CD4-positive, alpha-beta memory T cell (primary cell): Measurements from ENCODE around the gene LEMD2. TPM values are rescaled to one million over a fixed set of nuclear protein-coding genes. Genes with fewer than 3 reads are reported as not detected.

Experiments
- CTCF ChIA-PET: fragments of 350-600 bp; sonication (Branson Sonifier 250); formaldehyde crosslinking; loops from one replicate; lab custom pipeline; 2021; ENCODE audit warnings: inconsistent platforms; ENCODE audit not compliant: partially characterized antibody; lab: Charles Lee
- POLR2A ChIA-PET: fragments of 350-600 bp; sonication (Branson Sonifier 250); formaldehyde crosslinking; loops from one replicate; lab custom pipeline; 2021; ENCODE audit not compliant: partially characterized antibody; lab: Charles Lee
- DNase-seq, 5 donors: peaks; one replicate each; pipeline versions ENCODE4 v3.0.0 to v3.0.0-alpha.2; 2020 to 2022; ENCODE audit warnings: mixed read lengths in 1 of 5
- H3K27ac ChIP-seq: one replicate; pipeline ENCODE4 v1.7.0; 2013; ENCODE audit warnings: low read depth, low read length
- H3K27me3 ChIP-seq: 2 replicates; pipeline ENCODE4 v1.7.0; 2013; ENCODE audit warnings: mild to moderate bottlenecking, low read length, moderate library complexity; ENCODE audit not compliant: insufficient read depth
- H3K36me3 ChIP-seq: 2 replicates; pipeline ENCODE4 v1.7.0; 2013; ENCODE audit warnings: mild to moderate bottlenecking, low read length, moderate library complexity; ENCODE audit not compliant: insufficient read depth
- H3K4me1 ChIP-seq: 2 replicates; pipeline ENCODE4 v1.7.0; 2013; ENCODE audit warnings: mild to moderate bottlenecking, low read length, moderate library complexity; ENCODE audit not compliant: insufficient read depth
- H3K4me3 ChIP-seq, 2 donors: one replicate each; pipeline ENCODE4 v1.7.0; 2013; ENCODE audit warnings: low read length in 2 of 2, mild to moderate bottlenecking in 1 of 2
- H3K9me3 ChIP-seq, 2 donors: one replicate each; pipeline ENCODE4 v1.7.0; 2013; ENCODE audit warnings: low read length in 2 of 2, control low read depth in 1 of 2; ENCODE audit not compliant: control insufficient read depth in 1 of 2
- H3K27ac Mint-ChIP-seq, 7 donors: one replicate each; pipeline ENCODE4 v1.8.0; 2020 to 2021; ENCODE audit warnings: mixed read lengths in 7 of 7, mild to moderate bottlenecking in 6 of 7, inconsistent platforms in 3 of 7, moderate library complexity in 3 of 7
- H3K27me3 Mint-ChIP-seq, 2 donors: one replicate each; pipeline ENCODE4 v1.8.0; 2020 to 2021; ENCODE audit warnings: mixed read lengths in 2 of 2
- H3K36me3 Mint-ChIP-seq, 2 donors: one replicate each; pipeline ENCODE4 v1.8.0; 2020 to 2021; ENCODE audit warnings: mixed read lengths in 2 of 2, inconsistent platforms in 1 of 2, mild to moderate bottlenecking in 1 of 2
- H3K4me1 Mint-ChIP-seq, 4 donors: one replicate each; pipeline ENCODE4 v1.8.0; 2020 to 2021; ENCODE audit warnings: mixed read lengths in 4 of 4, mild to moderate bottlenecking in 1 of 4
- H3K4me3 Mint-ChIP-seq, 8 donors: one replicate each; pipeline ENCODE4 v1.8.0; 2020 to 2021; ENCODE audit warnings: mixed read lengths in 8 of 8, mild to moderate bottlenecking in 7 of 8, moderate library complexity in 6 of 8, inconsistent platforms in 3 of 8
- H3K9me3 Mint-ChIP-seq, 8 donors: one replicate each; pipeline ENCODE4 v1.8.0; 2020 to 2021; ENCODE audit warnings: mixed read lengths in 8 of 8, mild to moderate bottlenecking in 5 of 8, inconsistent platforms in 3 of 8, moderate library complexity in 1 of 8
- intact Hi-C: fragments of 100-400 bp; cut with micrococcal nuclease; formaldehyde crosslinking; loops from one replicate; pipeline ENCODE4 v1.15.1; 2023
- polyA plus RNA-seq, 2 donors: library from polyadenylated mRNA; unstranded; fragments of 300-500 nt; fragmentation: Illumina TruSeq; gene quantifications; one replicate each; pipeline ENCODE4 v1.2.3, GENCODE V29; 2021
- total RNA-seq, 2 experiments: library from RNA; stranded (reverse); gene quantifications; one replicate each; pipeline ENCODE4 v1.2.3, GENCODE V29; 2021

The LEMD2 gene
- total and polyA plus RNA-seq, 4 experiments from 2014 or later: 13.5 to 126 (median 80.1) TPM

GRCh38 chr6:33757113-33757512 is 31.8 kb downstream of the LEMD2 start:
- Histone ChIP-seq H3K4me1 (no peaks in the 10 kb centered on the region), H3K36me3 (no peaks in the 10 kb centered on the region), H3K27ac (no peak overlapping the region), H3K27me3 (no peaks in the 10 kb centered on the region), H3K9me3 (no peaks in the 10 kb centered on the region), H3K4me3 (no peak overlapping the region)
- Mint-ChIP-seq H3K4me3 (no peak overlapping the region), H3K4me1 (peaks cover 0 to 1% (median 0%) of the 10 kb centered on the region in 4 donors), H3K9me3 (no peaks in the 10 kb centered on the region), H3K36me3 (no peaks in the 10 kb centered on the region), H3K27me3 (peaks cover 1 to 3% of the 10 kb centered on the region in 2 donors), H3K27ac (peak overlapping the region in 1 of 7 donors; percentile 68)
- intact Hi-C loops: no loop called here
- no peak for DNase-seq
- POLR2A ChIA-PET: no interaction called here
- CTCF ChIA-PET: interaction anchor here (0.8 kb wide), 1 partner anchor 11 kb away, joined by 3 read pairs; no protein-coding TSS in a partner anchor

- Histone ChIP-seq H3K27ac (no peak overlapping the region), H3K4me1 (no peaks in the 10 kb centered on the region), H3K36me3 (no peaks in the 10 kb centered on the region), H3K4me3 (no peak overlapping the region), H3K27me3 (no peaks in the 10 kb centered on the region), H3K9me3 (no peaks in the 10 kb centered on the region)
- intact Hi-C loops: no loop called here
- CTCF ChIA-PET: no interaction called here
- Mint-ChIP-seq H3K4me3 (no peak overlapping the region), H3K27ac (peak overlapping the region in 1 of 7 donors; percentile 8), H3K9me3 (no peaks in the 10 kb centered on the region), H3K27me3 (peaks cover 1 to 3% of the 10 kb centered on the region in 2 donors), H3K36me3 (no peaks in the 10 kb centered on the region), H3K4me1 (peaks cover 0 to 1% (median 0%) of the 10 kb centered on the region in 4 donors)
- POLR2A ChIA-PET: no interaction called here
- DNase-seq: no peak
Observed at GRCh38 chr6:33756211-33756954, 32.5 kb downstream of the LEMD2 start.

- Histone ChIP-seq H3K9me3 (no peaks in the 10 kb centered on the region), H3K4me3 (no peak overlapping the region), H3K36me3 (no peaks in the 10 kb centered on the region), H3K4me1 (no peaks in the 10 kb centered on the region), H3K27ac (no peak overlapping the region), H3K27me3 (no peaks in the 10 kb centered on the region)
- peaks cover 0 to 1% (median 0%) of the 10 kb centered on the region in 4 donors for H3K4me1 Mint-ChIP-seq
- intact Hi-C loops: no loop called here
- ChIA-PET CTCF (interaction anchor here (1.9 kb wide), 1 partner anchor 10 kb away, joined by 12 read pairs; no protein-coding TSS in a partner anchor), POLR2A (no interaction called here)
- no peak overlapping the region for H3K4me3 Mint-ChIP-seq
- H3K27ac Mint-ChIP-seq: no peak overlapping the region
- no peak for DNase-seq
- peaks cover 1 to 3% of the 10 kb centered on the region in 2 donors for H3K27me3 Mint-ChIP-seq
- no peaks in the 10 kb centered on the region for H3K9me3 Mint-ChIP-seq
- H3K36me3 Mint-ChIP-seq: no peaks in the 10 kb centered on the region
Observed at GRCh38 chr6:33755070-33755869, 33.7 kb downstream of the LEMD2 start.

GRCh38 chr6:33754222-33754621 is 34.7 kb downstream of the LEMD2 start:
- Mint-ChIP-seq H3K27me3 (peaks cover 1 to 3% of the 10 kb centered on the region in 2 donors), H3K4me3 (no peak overlapping the region), H3K36me3 (no peaks in the 10 kb centered on the region), H3K9me3 (no peaks in the 10 kb centered on the region), H3K27ac (no peak overlapping the region), H3K4me1 (peaks cover 0 to 1% (median 0%) of the 10 kb centered on the region in 4 donors)
- Histone ChIP-seq H3K27me3 (no peaks in the 10 kb centered on the region), H3K4me1 (no peaks in the 10 kb centered on the region), H3K36me3 (no peaks in the 10 kb centered on the region), H3K27ac (no peak overlapping the region), H3K9me3 (no peaks in the 10 kb centered on the region), H3K4me3 (no peak overlapping the region)
- intact Hi-C loops: no loop called here
- POLR2A ChIA-PET: no interaction called here
- CTCF ChIA-PET: interaction anchor here (1.9 kb wide), 1 partner anchor 9 kb away, joined by 12 read pairs; no protein-coding TSS in a partner anchor
- no peak for DNase-seq

DNA sequence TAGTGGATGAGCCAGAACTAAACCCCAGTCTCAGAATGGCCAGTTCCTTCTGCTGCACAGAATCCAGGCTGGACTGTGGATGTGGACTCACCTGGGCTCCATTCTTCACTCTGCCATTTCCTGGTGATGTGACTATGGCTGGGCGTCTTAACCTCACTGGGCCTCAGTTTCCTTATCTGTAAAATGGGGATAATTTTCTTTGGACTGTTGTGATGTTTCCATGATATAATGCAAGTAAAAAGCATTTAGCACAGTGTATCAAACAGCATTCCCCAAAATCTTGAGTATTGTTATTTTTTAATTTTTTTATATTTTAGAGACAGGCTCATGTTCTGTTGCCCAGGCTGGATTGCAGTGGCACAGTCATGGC is 36.3 kb downstream of the LEMD2 start:
- POLR2A ChIA-PET: no interaction called here
- H3K27me3 ChIP-seq: no peaks in the 10 kb centered on the region
- peaks cover 0 to 1% (median 0%) of the 10 kb centered on the region in 4 donors for H3K4me1 Mint-ChIP-seq

DNA sequence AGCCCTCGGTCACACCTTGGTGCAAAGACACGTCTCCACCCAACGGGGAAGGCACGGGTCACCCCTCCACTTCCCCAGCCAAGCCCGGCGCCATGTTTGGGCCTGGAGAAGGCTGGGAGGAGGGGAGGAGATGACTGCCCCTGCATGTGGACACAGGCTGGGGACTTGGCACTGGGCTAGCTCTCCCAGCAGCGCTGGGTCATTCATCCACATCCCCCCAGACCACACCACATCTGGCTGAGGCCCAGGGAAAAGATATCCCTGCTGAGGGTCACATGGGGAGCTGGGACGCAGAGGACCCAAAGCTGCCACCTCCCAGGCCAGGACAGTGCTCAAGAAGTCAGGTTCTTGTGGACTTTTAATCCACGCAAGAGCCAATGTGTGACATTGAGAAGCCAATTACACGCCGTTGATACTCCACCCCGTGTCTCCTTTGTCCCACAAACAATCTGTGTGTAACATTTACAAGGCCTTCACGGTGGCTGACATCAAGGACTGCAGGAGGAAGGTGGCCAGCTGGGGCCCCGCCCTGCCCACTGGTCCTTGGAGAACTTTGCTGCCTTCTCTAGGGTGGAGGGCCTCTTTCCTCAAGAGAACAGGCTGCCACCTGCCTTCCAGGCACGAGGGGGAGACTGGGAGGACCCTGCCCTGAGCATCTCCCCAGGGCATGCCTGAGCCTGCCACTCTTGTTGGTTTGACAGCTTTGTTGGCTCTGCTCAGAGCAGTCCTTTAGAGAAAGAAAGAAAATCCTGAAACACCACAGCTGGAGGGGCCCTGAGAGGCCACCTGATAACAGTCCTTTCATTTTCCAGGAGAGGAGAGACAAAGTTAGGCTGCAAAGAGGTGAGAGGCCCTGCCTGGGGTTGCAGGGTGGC is 36.9 kb downstream of the LEMD2 start:
- Mint-ChIP-seq H3K36me3 (no peaks in the 10 kb centered on the region), H3K27me3 (peaks cover 0 to 3% of the 10 kb centered on the region in 2 donors), H3K27ac (peak overlapping the region in 2 of 7 donors; percentile 17 to 41), H3K4me1 (no peaks in the 10 kb centered on the region), H3K9me3 (no peaks in the 10 kb centered on the region), H3K4me3 (no peak overlapping the region)
- DNase-seq: no peak
- Histone ChIP-seq H3K9me3 (no peaks in the 10 kb centered on the region), H3K4me3 (no peak overlapping the region), H3K4me1 (no peaks in the 10 kb centered on the region), H3K27me3 (no peaks in the 10 kb centered on the region), H3K36me3 (no peaks in the 10 kb centered on the region), H3K27ac (no peak overlapping the region)
- CTCF ChIA-PET: interaction anchor here (0.7 kb wide), 1 partner anchor 302 kb away, joined by 3 read pairs; no protein-coding TSS in a partner anchor
- POLR2A ChIA-PET: no interaction called here
- intact Hi-C loops: no loop called here

More for the DNA sequence above, 36.3 kb downstream of the LEMD2 start:
- no peak for DNase-seq
- H3K27me3 Mint-ChIP-seq: peaks cover 0 to under 1% of the 10 kb centered on the region in 2 donors
- Histone ChIP-seq H3K4me1 (no peaks in the 10 kb centered on the region), H3K9me3 (no peaks in the 10 kb centered on the region), H3K4me3 (no peak overlapping the region), H3K36me3 (no peaks in the 10 kb centered on the region), H3K27ac (no peak overlapping the region)
- H3K4me3 Mint-ChIP-seq: no peak overlapping the region
- H3K36me3 Mint-ChIP-seq: no peaks in the 10 kb centered on the region
- H3K27ac Mint-ChIP-seq: no peak overlapping the region
- CTCF ChIA-PET: no interaction called here
- H3K9me3 Mint-ChIP-seq: no peaks in the 10 kb centered on the region
- intact Hi-C loops: no loop called here
